AG04449 (cell line): Measurements from ENCODE around the gene CD33.

ENCODE experiments used
- CTCF ChIA-PET: fragments of 350-600 bp; formaldehyde crosslinking; extraction: SDS; loops from one replicate; lab custom pipeline; 2021; ENCODE audit warnings: antibody characterized with exemption; lab: Yijun Ruan, JAX
- POLR2A ChIA-PET: fragments of 400-600, 350-600 bp; formaldehyde crosslinking; extraction: SDS; loops from one replicate; lab custom pipeline; 2020; ENCODE audit warnings: antibody characterized with exemption, inconsistent platforms; lab: Yijun Ruan, JAX
- DNase-seq: peaks from one replicate; pipeline ENCODE4 v3.0.0-alpha.2; 2010; ENCODE audit warnings: low read depth, low spot score
- H3K4me3 ChIP-seq: 2 replicates; pipeline ENCODE4 v1.5.1; 2011; ENCODE audit warnings: low read depth, mild to moderate bottlenecking, control low read depth, low read length
- CTCF ChIP-seq: IDR thresholded peaks from one replicate; pipeline ENCODE4 v1.5.1; 2011; ENCODE audit warnings: mild to moderate bottlenecking, moderate library complexity, low read length, control low read depth, inconsistent platforms; ENCODE audit not compliant: insufficient read depth; ENCODE audit errors: missing control alignments

CD33 gene

DNA sequence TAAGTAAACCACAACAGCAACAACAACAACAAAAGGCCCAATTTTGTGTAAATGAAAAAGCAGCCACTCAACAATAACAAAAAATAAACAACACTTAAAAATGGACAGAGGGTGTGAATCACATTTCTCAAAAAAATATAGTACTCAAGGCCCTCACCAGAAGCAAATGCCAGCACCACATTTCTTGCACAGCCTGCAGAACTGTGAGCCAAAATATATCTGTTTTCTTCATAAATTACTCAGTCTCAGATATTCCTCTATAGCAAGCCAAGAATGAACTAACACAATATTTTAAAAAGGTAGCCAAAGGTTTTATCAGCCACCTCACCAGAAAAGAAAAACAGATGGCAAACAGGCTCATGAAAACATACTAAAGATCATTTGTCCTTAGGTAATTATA, 3.9 kb upstream of the CD33 start:
- DNase-seq, result no peak
- ChIA-PET POLR2A (no interaction called here), CTCF (no interaction called here)
- no peak for TF ChIP-seq CTCF
- no peak overlapping the region for H3K4me3 ChIP-seq

DNA sequence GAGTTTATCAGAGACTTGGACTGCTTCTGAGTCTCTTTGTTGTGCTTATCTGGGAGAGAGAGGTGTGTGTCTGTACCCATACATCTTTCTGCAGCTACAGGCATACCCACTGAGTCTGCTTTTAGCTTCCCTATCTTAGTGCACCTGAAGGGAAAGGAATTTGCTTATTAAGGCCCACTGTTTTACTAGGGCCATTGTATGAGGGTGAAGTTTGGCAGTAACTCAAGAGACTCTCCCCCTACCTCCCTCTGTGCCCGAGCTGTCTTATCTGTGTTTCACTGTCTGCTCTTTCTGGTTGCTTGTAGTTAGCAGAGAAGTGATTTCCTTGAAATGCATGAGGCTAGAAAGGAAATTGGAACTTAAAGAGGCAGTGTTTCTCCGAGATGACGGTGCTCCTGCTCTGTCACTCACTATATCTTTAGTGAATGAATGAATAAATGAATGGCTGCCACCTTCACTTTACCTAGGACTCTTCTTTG, 678 bp upstream of the CD33 start:
- ChIA-PET POLR2A (no interaction called here), CTCF (no interaction called here)
- TF ChIP-seq CTCF, result no peak
- no peak overlapping the region for H3K4me3 ChIP-seq
- no peak for DNase-seq

DNA sequence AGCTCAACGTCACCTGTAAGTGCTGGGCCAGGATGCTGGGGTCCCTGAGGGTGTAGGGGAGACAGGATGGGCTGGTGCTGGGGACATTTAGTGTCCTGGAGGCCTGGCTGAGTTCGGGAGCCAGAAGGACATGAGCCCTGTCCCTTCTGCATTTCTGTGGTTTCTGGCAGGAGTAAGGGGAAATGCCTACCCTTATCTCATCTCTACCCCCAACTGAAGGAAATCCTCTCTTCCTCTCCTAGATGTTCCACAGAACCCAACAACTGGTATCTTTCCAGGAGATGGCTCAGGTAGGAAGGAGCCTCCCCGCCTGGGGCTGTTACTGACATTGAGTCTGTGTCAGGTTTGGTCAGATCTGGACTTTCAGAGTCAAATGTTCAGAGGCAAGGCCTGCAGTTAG, 1.2 kb downstream of the CD33 start:
- no peak for TF ChIP-seq CTCF
- CTCF ChIA-PET, result no interaction called here
- POLR2A ChIA-PET, result no interaction called here
- H3K4me3 ChIP-seq, result no peak overlapping the region
- no peak for DNase-seq

- TF ChIP-seq CTCF, result no peak
- DNase-seq, result no peak
- POLR2A ChIA-PET, result no interaction called here
- H3K4me3 ChIP-seq, result no peak overlapping the region
- CTCF ChIA-PET, result no interaction called here
Measured at GRCh38 chr19:51227326-51227725, 2.4 kb downstream of the CD33 start.

DNA sequence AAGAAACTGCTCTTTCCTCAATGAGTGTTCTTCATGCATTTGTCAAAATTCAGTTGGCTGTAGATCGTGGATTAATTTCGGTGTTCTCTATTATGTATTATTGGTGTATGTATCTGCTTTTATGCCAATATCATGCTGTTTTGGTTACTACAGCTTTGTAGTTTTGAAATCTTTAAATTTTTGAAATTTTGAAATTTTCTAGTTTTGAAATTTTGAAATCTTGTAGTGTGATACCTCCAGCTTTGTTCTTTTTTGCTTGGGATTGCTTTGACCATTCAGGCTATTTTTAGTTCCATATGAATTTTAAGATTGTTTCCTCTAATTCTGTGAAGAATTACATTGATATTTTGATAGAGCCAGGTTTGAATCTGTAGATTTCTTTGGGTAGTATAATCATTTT, 3.1 kb downstream of the CD33 start:
- POLR2A ChIA-PET, result no interaction called here
- no peak for TF ChIP-seq CTCF
- CTCF ChIA-PET, result no interaction called here

GRCh38 chr19:51240866-51241265, 16.0 kb downstream of the CD33 start:
- CTCF ChIA-PET, result interaction anchor here (0.8 kb wide), 1 partner anchor 19 kb away, joined by 3 read pairs; no protein-coding TSS in a partner anchor
- no peak overlapping the region for H3K4me3 ChIP-seq
- POLR2A ChIA-PET, result no interaction called here
- no peak for DNase-seq
- TF ChIP-seq CTCF, result no peak

More for the DNA sequence above, 3.1 kb downstream of the CD33 start:
- DNase-seq, result no peak
- H3K4me3 ChIP-seq, result no peak overlapping the region
